Inflammatory macrophage treated with lipopolysaccharide for 1 hour (primary cell): ENCODE data around the gene ALPP.

Experiments
- DNase-seq, 2 donors: peaks; one replicate each; pipeline ENCODE4 v3.0.0-alpha.2; 2020 to 2022

The ALPP gene

GRCh38 chr2:232431705-232432590, 53.4 kb downstream of the ALPP start:
- DNase-seq, result no peak
